ENCODE measurements around the gene CEACAM18. TPM values are rescaled to one million over a fixed set of nuclear protein-coding genes. Genes with fewer than 3 reads are reported as not detected.

Gene CEACAM18
- total RNA-seq, 4 donors from 2014 or later = 2.4 to 4.4 (median 2.5) TPM

DNA sequence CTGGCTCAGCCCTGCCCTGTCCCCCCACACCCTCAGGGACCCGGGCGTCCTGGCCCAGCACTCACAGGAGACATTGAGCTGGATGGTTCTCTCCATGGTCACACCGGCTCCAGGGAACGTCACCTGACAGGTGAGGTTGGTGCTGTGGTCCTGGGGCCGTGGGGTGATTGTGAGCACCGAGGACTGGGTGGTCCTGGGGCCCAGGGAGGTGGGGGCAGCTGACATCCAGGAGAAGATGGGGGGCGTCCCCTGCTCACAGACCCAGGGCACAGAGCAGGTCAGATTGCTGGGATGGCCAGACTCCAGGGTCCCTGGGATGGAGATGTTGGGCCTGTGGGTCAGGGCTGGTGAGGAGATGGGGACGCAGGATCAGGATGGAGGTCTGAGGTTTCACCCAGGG, 52.3 kb downstream of the CEACAM18 start:
- H3K27ac ChIP-seq = peak overlapping the region in 1 of 4 donors; percentile 82
- H3K4me3 ChIP-seq = peak overlapping the region in 3 of 4 donors; percentile 17 to 46 (median 38)
- peaks cover 0 to 5% (median 0%) of the 10 kb centered on the region in 4 donors for H3K4me1 ChIP-seq
- DNase-seq = no peak
- TF ChIP-seq, protein P1, sequence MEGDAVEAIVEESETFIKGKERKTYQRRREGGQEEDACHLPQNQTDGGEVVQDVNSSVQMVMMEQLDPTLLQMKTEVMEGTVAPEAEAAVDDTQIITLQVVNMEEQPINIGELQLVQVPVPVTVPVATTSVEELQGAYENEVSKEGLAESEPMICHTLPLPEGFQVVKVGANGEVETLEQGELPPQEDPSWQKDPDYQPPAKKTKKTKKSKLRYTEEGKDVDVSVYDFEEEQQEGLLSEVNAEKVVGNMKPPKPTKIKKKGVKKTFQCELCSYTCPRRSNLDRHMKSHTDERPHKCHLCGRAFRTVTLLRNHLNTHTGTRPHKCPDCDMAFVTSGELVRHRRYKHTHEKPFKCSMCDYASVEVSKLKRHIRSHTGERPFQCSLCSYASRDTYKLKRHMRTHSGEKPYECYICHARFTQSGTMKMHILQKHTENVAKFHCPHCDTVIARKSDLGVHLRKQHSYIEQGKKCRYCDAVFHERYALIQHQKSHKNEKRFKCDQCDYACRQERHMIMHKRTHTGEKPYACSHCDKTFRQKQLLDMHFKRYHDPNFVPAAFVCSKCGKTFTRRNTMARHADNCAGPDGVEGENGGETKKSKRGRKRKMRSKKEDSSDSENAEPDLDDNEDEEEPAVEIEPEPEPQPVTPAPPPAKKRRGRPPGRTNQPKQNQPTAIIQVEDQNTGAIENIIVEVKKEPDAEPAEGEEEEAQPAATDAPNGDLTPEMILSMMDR (IDR thresholded peaks at IDR 0.05) = no peak
- TF ChIP-seq POLR2A (IDR thresholded peaks at IDR 0.05) = no peak
- no peaks in the 10 kb centered on the region for H3K9me3 ChIP-seq
- H3K27me3 ChIP-seq = no peaks in the 10 kb centered on the region
- H3K36me3 ChIP-seq = no peaks in the 10 kb centered on the region

DNA sequence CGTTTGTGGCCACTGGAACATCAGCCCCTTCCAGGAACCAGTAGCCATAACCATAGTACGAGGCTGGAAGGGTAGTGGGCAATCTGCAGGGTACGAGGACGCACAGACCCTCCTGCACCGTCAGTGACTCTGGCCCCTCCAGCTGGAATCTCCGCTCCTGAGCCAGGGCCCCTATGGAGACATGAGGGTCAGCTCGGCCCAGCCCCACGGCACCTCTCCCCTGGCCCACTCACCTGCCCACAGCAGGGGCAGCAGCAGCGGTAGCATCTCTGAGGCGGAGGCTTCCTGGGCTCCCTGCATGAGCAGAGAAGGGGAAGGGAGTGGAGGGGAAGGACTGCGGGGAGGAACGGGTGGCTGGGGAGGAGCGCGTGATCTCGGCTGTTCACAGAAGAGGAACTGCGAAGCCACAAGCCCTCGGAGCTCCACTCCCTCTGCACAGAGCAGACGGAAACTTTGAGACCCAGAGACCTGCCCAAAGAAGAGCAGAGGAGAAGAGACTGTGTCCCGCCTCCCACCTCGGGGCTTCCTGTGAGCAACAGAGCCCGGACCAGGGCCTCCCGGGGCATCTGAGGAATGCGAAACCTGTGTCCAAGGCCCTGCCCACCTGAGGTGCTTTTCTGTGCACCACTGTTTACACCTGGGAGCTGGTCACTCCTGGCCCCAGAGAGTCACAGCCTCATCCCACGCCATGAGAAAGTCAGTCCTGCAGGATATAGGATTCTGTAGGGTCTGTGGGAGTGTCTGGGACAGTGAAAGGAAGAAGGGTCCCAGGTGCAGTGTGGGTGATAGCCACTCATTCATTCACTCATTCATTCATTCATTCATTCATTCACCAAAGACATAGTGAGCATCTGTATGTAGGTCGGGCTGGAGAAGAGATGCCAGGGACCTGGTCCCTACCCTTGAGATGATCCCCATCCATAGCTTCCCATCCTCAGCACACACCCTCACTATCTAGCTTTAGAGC, 53.3 kb downstream of the CEACAM18 start, which contains the start of gene SIGLEC6:
Gene SIGLEC6 (minus strand): TSS at position 322 of the 967 bp plus-strand sequence. CDS start 22 bp downstream, at position 300.
- H3K4me1 ChIP-seq = peaks cover 0 to 5% (median 0%) of the 10 kb centered on the region in 4 donors
- no peaks in the 10 kb centered on the region for H3K9me3 ChIP-seq
- no peaks in the 10 kb centered on the region for H3K36me3 ChIP-seq
- H3K27me3 ChIP-seq = no peaks in the 10 kb centered on the region
- peak within 1 kb of the TSS in 3 of 4 donors; percentile 17 to 46 (median 38) for H3K4me3 ChIP-seq
- TF ChIP-seq, protein P1 (IDR thresholded peaks at IDR 0.05) = no peak
- no peak for TF ChIP-seq POLR2A (IDR thresholded peaks at IDR 0.05)
- H3K27ac ChIP-seq = peak within 1 kb of the TSS in 2 of 4 donors; percentile 28 to 82
- DNase-seq = peak in 2 of 3 donors; percentile 87 to 90

DNA sequence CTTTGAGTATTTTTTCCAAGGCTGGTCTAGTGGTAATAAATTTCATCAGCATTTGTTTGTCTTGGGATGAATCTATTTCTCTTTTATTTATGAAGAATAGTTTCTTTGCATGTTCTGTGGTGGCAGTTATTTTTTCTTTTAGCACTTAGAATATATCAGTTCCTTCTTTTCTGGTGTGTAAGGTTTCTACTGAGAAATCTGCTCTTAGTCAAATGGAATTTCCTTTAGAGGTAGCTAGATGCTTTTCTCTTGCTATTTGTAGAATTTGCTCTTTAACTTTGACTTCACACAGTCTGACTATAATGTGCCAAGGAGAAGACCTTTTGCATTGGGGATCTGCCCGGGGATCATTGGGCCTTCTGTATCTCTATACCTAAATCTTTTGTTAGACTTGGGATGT, 57.2 kb downstream of the CEACAM18 start:
- Histone ChIP-seq H3K9me3 (no peaks in the 10 kb centered on the region), H3K4me3 (no peak overlapping the region), H3K4me1 (no peaks in the 10 kb centered on the region), H3K27ac (no peak overlapping the region), H3K27me3 (no peaks in the 10 kb centered on the region), H3K36me3 (no peaks in the 10 kb centered on the region)
- TF ChIP-seq, protein P1 (IDR thresholded peaks at IDR 0.05) = no peak
- no peak for TF ChIP-seq POLR2A (IDR thresholded peaks at IDR 0.05)
- no peak for DNase-seq

DNA sequence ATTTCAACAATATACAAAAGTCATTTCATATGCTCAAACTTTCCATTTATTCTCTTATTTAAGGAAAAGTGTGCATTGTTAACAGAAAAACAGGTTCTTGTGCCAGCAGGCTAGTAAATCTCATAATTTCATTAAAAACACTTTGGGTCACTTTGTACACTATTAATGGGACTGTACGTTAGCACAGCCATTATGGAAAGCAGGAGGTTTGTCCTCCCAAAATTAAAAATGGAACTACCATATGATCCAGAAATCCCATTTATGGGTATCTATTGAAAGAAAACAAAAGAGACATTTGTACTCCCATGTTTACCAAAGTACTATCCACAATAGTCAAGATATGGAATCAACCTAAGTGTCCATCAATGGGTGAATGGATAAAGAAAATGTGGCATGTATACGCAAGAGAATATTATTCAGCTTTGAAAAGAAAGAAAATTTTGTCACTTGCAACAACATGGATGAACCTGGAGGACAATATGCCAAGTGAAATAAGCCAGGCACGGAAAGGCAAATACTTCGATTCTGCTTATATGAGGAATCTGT, 61.6 kb downstream of the CEACAM18 start:
- H3K27ac ChIP-seq = no peak overlapping the region
- no peak overlapping the region for H3K4me3 ChIP-seq
- H3K9me3 ChIP-seq = no peaks in the 10 kb centered on the region
- no peak for TF ChIP-seq POLR2A (IDR thresholded peaks at IDR 0.05)
- TF ChIP-seq, protein P1 (IDR thresholded peaks at IDR 0.05) = no peak
- DNase-seq = no peak
- no peaks in the 10 kb centered on the region for H3K4me1 ChIP-seq
- H3K27me3 ChIP-seq = no peaks in the 10 kb centered on the region
- H3K36me3 ChIP-seq = no peaks in the 10 kb centered on the region

Small RNAs within 50 kb of the gene (small RNA-seq; reads per million reads assigned to genes)
- gene AC020914.3 (0 reads per million in 2 donors), gene AC020914.5 (0 reads per million in 2 donors)

Other genes starting within 250 kb of the CEACAM18 start
- not detected for gene SIGLECL1, start 227.5 kb upstream of the CEACAM18 start, total RNA-seq
- gene IGLON5, start 166.9 kb upstream of the CEACAM18 start, total RNA-seq = not detected
- 1 to 10 TPM in 3 of 4 donors, not detected in 1; 2.5 to 6.5 (median 5.2) TPM for gene VSIG10L, start 136.4 kb upstream of the CEACAM18 start, total RNA-seq
- gene ETFB, start 112.2 kb upstream of the CEACAM18 start, total RNA-seq = 100 to 1,000 TPM; 125 to 305 (median 154) TPM
- gene CLDND2, start 109.5 kb upstream of the CEACAM18 start, total RNA-seq = not detected
- gene NKG7, start 105.9 kb upstream of the CEACAM18 start, total RNA-seq = 1 to 10 TPM in 2 of 4 donors, not detected in 2; 1.2 to 1.8 TPM
- gene LIM2, start 90.6 kb upstream of the CEACAM18 start, total RNA-seq = not detected
- gene C19orf84, start 87.9 kb upstream of the CEACAM18 start, total RNA-seq = not detected
- gene SIGLEC10, start 60.9 kb upstream of the CEACAM18 start, total RNA-seq = 10 to 100 TPM in 1 of 4 donors, 1 to 10 TPM in 2, under 1 TPM in 1; 0.53 to 35.5 (median 3.0) TPM
- gene SIGLEC8, start 20.1 kb upstream of the CEACAM18 start, total RNA-seq = 10 to 100 TPM in 1 of 4 donors, under 1 TPM in 3; 0.18 to 13.2 (median 0.52) TPM
- gene SIGLEC12, start 23.3 kb downstream of the CEACAM18 start, total RNA-seq = 1 to 10 TPM in 2 of 4 donors, not detected in 2; 2.5 to 3.3 TPM
- gene SIGLEC6, start 53.1 kb downstream of the CEACAM18 start, total RNA-seq = 10 to 100 TPM in 1 of 4 donors, 1 to 10 TPM in 2, not detected in 1; 2.7 to 19.8 (median 6.8) TPM
- 10 to 100 TPM; 11.9 to 27.2 (median 16.0) TPM for gene ZNF175, start 92.7 kb downstream of the CEACAM18 start, total RNA-seq
- 1 to 10 TPM in 1 of 4 donors, under 1 TPM in 1, not detected in 2; 0.57 to 9.1 TPM for gene SIGLEC5, start 151.9 kb downstream of the CEACAM18 start, total RNA-seq
- 10 to 100 TPM in 1 of 4 donors, under 1 TPM in 1, not detected in 2; 0.95 to 12.4 TPM for gene SIGLEC14, start 168.3 kb downstream of the CEACAM18 start, total RNA-seq
- 10 to 100 TPM in 3 of 4 donors, 1 to 10 TPM in 1; 3.0 to 29.7 (median 11.6) TPM for gene SPACA6, start 214.8 kb downstream of the CEACAM18 start, total RNA-seq
- gene HAS1, start 245.5 kb downstream of the CEACAM18 start, total RNA-seq = under 1 TPM in 1 of 4 donors, not detected in 3; 0.54 TPM

Data from Peyer's patch (tissue), 4 donors.